Type B pancreatic cell (in vitro differentiated cells): Measurements from ENCODE around the gene STK10. TPM values are rescaled to one million over a fixed set of nuclear protein-coding genes. Genes with fewer than 3 reads are reported as not detected.
A peak's percentile ranks its signal among the peaks of the same experiment; 100 is the strongest.

Experiments used
- DNase-seq: peaks from one replicate; pipeline ENCODE4 v3.0.0; 2021; ENCODE audit warnings: mixed read lengths; ENCODE audit not compliant: unreplicated experiment; ENCODE audit errors: extremely low spot score
- H3K27ac Mint-ChIP-seq: 2 replicates; pipeline ENCODE4 v1.8.0; 2021; ENCODE audit warnings: mild to moderate bottlenecking, mixed read lengths
- H3K27me3 Mint-ChIP-seq: 2 replicates; pipeline ENCODE4 v1.8.0; 2021; ENCODE audit warnings: mixed read lengths
- H3K36me3 Mint-ChIP-seq: 2 replicates; pipeline ENCODE4 v1.8.0; 2021; ENCODE audit warnings: mixed read lengths
- H3K4me1 Mint-ChIP-seq: one replicate; pipeline ENCODE4 v1.8.0; 2021; ENCODE audit warnings: mixed read lengths; ENCODE audit not compliant: unreplicated experiment
- H3K4me3 Mint-ChIP-seq: 2 replicates; pipeline ENCODE4 v1.8.0; 2021; ENCODE audit warnings: mild to moderate bottlenecking, mixed read lengths
- H3K9me3 Mint-ChIP-seq: 2 replicates; pipeline ENCODE4 v1.8.0; 2021; ENCODE audit warnings: mixed read lengths
- total RNA-seq: library from RNA; stranded (reverse); gene quantifications from 2 replicates; pipeline ENCODE4 v1.2.1, GENCODE V29; 2021; ENCODE audit warnings: low replicate concordance
- TF ChIP-seq, protein P1 (sequence below): fragments of 200-600 bp; sonication (generic); conservative IDR thresholded peaks from 2 replicates; pipeline ENCODE4 v1.5.0; 2021; ENCODE audit warnings: antibody characterized with exemption, mild to moderate bottlenecking

The STK10 gene
- total RNA-seq, 1 donor from 2014 or later: 15.2 TPM

DNA sequence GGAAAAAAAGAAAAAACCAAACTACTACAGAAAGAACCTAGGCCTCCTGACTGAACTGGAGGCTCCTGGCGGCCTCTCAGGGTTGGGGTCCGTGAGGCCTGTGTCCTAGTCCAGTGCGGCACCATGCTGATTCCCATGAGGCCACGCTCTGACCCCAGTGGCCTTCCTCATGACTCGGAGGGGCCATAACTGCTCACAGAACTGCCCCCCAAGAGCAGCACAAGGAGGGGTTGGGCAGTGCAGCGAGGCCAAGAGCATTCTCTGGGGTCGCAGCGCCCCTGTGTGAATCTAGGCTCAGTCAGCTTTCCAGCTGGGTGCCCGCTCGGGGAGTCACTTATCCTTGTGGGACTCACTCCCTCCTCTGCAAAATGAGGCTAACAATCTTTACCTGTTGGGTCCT, 102.3 kb downstream of the STK10 start:
- TF ChIP-seq, protein P1, sequence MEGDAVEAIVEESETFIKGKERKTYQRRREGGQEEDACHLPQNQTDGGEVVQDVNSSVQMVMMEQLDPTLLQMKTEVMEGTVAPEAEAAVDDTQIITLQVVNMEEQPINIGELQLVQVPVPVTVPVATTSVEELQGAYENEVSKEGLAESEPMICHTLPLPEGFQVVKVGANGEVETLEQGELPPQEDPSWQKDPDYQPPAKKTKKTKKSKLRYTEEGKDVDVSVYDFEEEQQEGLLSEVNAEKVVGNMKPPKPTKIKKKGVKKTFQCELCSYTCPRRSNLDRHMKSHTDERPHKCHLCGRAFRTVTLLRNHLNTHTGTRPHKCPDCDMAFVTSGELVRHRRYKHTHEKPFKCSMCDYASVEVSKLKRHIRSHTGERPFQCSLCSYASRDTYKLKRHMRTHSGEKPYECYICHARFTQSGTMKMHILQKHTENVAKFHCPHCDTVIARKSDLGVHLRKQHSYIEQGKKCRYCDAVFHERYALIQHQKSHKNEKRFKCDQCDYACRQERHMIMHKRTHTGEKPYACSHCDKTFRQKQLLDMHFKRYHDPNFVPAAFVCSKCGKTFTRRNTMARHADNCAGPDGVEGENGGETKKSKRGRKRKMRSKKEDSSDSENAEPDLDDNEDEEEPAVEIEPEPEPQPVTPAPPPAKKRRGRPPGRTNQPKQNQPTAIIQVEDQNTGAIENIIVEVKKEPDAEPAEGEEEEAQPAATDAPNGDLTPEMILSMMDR: no peak
- H3K36me3 Mint-ChIP-seq: peaks cover 3% of the 10 kb centered on the region
- no peak overlapping the region for H3K27ac Mint-ChIP-seq
- H3K27me3 Mint-ChIP-seq: no peaks in the 10 kb centered on the region
- DNase-seq: no peak
- H3K4me1 Mint-ChIP-seq: no peaks in the 10 kb centered on the region
- H3K9me3 Mint-ChIP-seq: no peaks in the 10 kb centered on the region
- no peak overlapping the region for H3K4me3 Mint-ChIP-seq

DNA sequence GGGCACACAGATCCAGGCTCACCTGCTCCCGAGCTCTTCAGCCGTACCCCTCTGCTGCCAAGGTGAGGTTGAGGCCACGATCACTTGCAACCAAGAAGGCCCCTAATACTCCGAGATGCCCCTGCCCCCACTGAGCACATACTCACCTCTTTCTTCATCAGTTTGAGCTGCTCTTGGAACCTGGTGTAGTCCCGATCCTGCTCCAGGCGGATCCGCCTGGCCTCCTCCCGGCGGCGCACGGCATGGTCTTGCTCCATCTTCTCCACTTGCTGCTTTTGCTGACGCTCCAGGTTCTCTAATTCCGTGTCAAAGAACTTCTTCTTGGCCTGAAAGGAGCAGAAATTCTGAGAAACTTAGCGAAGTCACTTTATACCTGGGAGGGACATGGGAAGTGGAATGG, 105.8 kb downstream of the STK10 start:
- TF ChIP-seq, protein P1: no peak
- no peak for DNase-seq
- H3K27ac Mint-ChIP-seq: no peak overlapping the region

DNA sequence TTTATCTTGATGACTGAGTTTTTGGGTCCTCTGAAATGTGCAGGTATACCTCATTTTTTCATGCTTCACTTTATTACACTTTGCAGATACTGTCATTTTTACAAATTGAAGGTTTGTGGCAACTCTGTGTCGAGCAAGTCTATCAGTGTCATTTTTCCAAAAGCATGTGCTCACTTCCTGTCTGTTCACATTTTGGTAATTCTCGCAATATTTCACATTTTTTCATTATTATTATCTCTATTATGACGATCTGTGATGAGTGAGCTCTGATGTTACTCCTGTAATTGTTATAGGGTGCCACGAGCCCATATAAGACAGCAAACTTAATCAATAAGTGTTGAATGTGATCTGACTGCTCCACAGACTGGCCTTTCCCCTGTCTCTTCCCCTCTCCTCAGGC, 108.1 kb downstream of the STK10 start:
- TF ChIP-seq, protein P1: no peak
- Mint-ChIP-seq H3K27me3 (no peaks in the 10 kb centered on the region), H3K27ac (no peak overlapping the region), H3K4me3 (no peak overlapping the region), H3K4me1 (peaks cover 23% of the 10 kb centered on the region), H3K9me3 (no peaks in the 10 kb centered on the region), H3K36me3 (peaks cover 13% of the 10 kb centered on the region)
- DNase-seq: no peak

More for the DNA sequence above, 105.8 kb downstream of the STK10 start:
- Mint-ChIP-seq H3K9me3 (no peaks in the 10 kb centered on the region), H3K27me3 (no peaks in the 10 kb centered on the region), H3K4me3 (no peak overlapping the region), H3K4me1 (peaks cover 16% of the 10 kb centered on the region), H3K36me3 (peaks cover 6% of the 10 kb centered on the region)

DNA sequence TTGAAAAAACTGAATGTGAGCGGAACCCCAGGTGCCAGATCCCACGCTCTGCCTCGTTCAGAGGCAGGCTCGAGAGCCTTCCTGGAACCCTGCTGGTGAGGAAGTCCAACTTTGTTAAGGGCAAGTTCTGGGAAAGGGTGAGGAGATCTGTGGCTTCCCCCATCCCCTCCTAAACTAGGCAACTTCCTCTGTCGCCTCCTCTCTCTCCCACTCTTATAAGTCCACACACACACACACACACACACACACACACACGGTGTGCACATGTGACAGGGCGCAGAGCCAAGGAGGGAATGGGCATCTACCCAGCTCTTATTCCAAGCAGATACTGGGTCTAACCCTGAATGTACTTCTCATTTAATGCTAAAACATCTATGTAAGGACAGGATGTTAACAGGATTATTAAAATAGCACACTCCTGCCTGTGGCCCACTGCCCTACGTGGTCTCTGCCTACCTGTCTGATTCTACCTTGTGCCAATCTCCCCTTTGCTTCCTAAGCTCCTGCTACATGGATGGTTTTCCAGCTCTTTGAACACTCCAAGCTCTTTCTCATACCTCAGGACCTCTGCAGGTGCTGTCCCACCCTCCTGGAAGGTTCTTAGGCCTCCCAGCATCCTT, 109.2 kb downstream of the STK10 start:
- H3K9me3 Mint-ChIP-seq: no peaks in the 10 kb centered on the region
- TF ChIP-seq, protein P1: no peak
- peak overlapping the region; percentile 34 for H3K4me3 Mint-ChIP-seq
- no peak for DNase-seq
- H3K36me3 Mint-ChIP-seq: peaks cover 17% of the 10 kb centered on the region
- no peak overlapping the region for H3K27ac Mint-ChIP-seq
- H3K27me3 Mint-ChIP-seq: no peaks in the 10 kb centered on the region
- H3K4me1 Mint-ChIP-seq: peaks cover 23% of the 10 kb centered on the region

DNA sequence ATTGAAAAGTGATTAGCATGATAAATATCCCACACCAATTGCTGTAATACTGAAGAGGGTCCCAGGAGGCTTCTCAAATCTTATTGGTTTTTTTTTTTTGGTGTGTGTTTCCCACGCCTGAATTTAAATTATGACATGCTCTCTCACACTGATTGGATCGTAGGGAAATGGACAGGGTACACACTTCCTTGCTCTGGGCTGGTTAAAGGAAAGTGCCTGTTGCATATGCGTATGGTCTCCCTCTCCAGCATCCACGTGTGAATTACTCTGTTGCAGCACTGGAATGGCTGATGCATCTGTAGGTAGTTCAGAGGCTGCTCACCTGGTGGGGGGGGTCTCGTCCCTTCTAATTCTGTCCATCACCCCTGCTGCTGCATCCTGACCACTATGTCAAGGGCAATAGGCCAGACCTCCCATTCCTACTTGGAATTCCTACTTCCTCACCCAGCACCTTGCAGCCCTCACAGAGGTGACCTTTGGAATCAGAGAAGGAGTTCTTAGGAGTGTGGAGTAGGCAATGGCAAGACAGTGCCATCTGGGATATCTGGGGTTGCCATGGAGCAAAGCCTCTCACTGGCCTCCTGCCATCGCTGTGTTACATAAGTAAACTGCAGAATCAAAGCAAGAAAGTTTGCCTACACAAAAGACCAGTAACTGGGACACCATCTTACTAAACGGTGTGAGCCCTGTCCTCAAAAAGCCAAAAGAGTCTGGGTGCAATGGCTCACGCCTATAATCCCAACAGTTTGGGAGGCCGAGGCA, 110.2 kb downstream of the STK10 start:
- peaks cover 17% of the 10 kb centered on the region for H3K36me3 Mint-ChIP-seq
- H3K4me1 Mint-ChIP-seq: peaks cover 23% of the 10 kb centered on the region
- no peak overlapping the region for H3K27ac Mint-ChIP-seq

More for the DNA sequence above, 110.2 kb downstream of the STK10 start:
- Mint-ChIP-seq H3K27me3 (no peaks in the 10 kb centered on the region), H3K4me3 (no peak overlapping the region), H3K9me3 (no peaks in the 10 kb centered on the region)
- DNase-seq: no peak
- TF ChIP-seq, protein P1: no peak
